Adipocyte (in vitro differentiated cells): ENCODE measurements around the gene DIO3.
"Not testable (repeated sequence)": the region's sequence is repeated elsewhere in the genome, so short reads cannot be mapped to it uniquely, and the experiment has no call there.

Experiments used
- DNase-seq: peaks from one replicate; pipeline ENCODE4 v3.0.0-alpha.2; 2015; ENCODE audit warnings: low read depth
- H3K27me3 ChIP-seq: replicated peaks from 2 replicates; pipeline ENCODE4 v1.7.0; 2013; ENCODE audit warnings: mild to moderate bottlenecking, low read length, moderate library complexity; ENCODE audit not compliant: control insufficient read depth, insufficient read depth
- H3K36me3 ChIP-seq: 2 replicates; pipeline ENCODE4 v1.7.0; 2013; ENCODE audit warnings: low read length, mild to moderate bottlenecking, moderate library complexity; ENCODE audit not compliant: control insufficient read depth, insufficient read depth, severe bottlenecking
- H3K4me1 ChIP-seq: 2 replicates; pipeline ENCODE4 v1.7.0; 2013; ENCODE audit warnings: mild to moderate bottlenecking, low read length, moderate library complexity; ENCODE audit not compliant: control insufficient read depth, insufficient read depth
- H3K4me3 ChIP-seq: 2 replicates; pipeline ENCODE4 v1.7.0; 2013; ENCODE audit warnings: mild to moderate bottlenecking, low read length, moderate library complexity
- H3K9ac ChIP-seq: 2 replicates; pipeline ENCODE4 v1.7.0; 2013; ENCODE audit warnings: mild to moderate bottlenecking, low read length, moderate library complexity
- H3K9me3 ChIP-seq: 2 replicates; pipeline ENCODE4 v1.7.0; 2013; ENCODE audit warnings: mild to moderate bottlenecking, low read length, moderate library complexity; ENCODE audit not compliant: control insufficient read depth

The DIO3 gene

GRCh38 chr14:101554991-101555668, 6.2 kb upstream of the DIO3 start:
- Histone ChIP-seq H3K9ac (no peak overlapping the region), H3K27me3 (peaks cover 51% of the 10 kb centered on the region), H3K4me1 (peaks cover 4% of the 10 kb centered on the region), H3K36me3 (no peaks in the 10 kb centered on the region), H3K4me3 (no peak overlapping the region), H3K9me3 (no peaks in the 10 kb centered on the region)
- no peak for DNase-seq

GRCh38 chr14:101555669-101556043, 5.6 kb upstream of the DIO3 start:
- not testable (repeated sequence) for DNase-seq, H3K36me3 ChIP-seq, H3K4me1 ChIP-seq, H3K4me3 ChIP-seq, H3K9me3 ChIP-seq, H3K9ac ChIP-seq
- peaks cover 50% of the 10 kb centered on the region for H3K27me3 ChIP-seq

DNA sequence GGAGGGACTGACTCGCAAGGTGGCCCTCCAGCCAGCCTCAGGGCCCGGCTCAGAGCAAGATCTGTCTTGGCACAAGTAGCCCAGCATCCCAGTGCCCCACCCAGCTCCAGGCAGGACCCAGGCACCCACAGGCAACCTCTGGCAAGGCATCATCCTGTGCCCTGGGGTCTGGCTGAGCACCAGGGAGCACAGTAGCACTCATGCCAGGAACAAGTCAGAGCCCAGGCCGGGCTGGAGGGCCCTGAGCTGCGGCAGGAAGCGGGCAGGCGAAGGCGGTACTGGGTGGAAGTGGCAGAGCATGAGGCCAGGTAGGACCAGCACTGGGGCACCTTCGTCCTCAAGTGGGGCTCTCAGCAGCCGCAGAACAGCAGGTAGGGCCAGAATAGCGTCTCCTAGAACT, 5.2 kb upstream of the DIO3 start:
- no peaks in the 10 kb centered on the region for H3K9me3 ChIP-seq
- peaks cover 50% of the 10 kb centered on the region for H3K27me3 ChIP-seq
- no peak overlapping the region for H3K9ac ChIP-seq
- DNase-seq = no peak
- H3K4me1 ChIP-seq = peaks cover 4% of the 10 kb centered on the region
- H3K4me3 ChIP-seq = no peak overlapping the region
- H3K36me3 ChIP-seq = no peaks in the 10 kb centered on the region

GRCh38 chr14:101556566-101557320, 4.6 kb upstream of the DIO3 start:
- Histone ChIP-seq H3K9me3 (peaks cover 5% of the 10 kb centered on the region), H3K27me3 (peaks cover 51% of the 10 kb centered on the region), H3K4me1 (peaks cover 4% of the 10 kb centered on the region), H3K36me3 (no peaks in the 10 kb centered on the region), H3K4me3 (no peak overlapping the region), H3K9ac (no peak overlapping the region)
- no peak for DNase-seq

GRCh38 chr14:101557321-101557695, 4.0 kb upstream of the DIO3 start:
- Histone ChIP-seq H3K9ac (no peak overlapping the region), H3K27me3 (peaks cover 57% of the 10 kb centered on the region), H3K4me1 (peaks cover 4% of the 10 kb centered on the region), H3K9me3 (peaks cover 9% of the 10 kb centered on the region), H3K4me3 (no peak overlapping the region), H3K36me3 (no peaks in the 10 kb centered on the region)
- DNase-seq = no peak

DNA sequence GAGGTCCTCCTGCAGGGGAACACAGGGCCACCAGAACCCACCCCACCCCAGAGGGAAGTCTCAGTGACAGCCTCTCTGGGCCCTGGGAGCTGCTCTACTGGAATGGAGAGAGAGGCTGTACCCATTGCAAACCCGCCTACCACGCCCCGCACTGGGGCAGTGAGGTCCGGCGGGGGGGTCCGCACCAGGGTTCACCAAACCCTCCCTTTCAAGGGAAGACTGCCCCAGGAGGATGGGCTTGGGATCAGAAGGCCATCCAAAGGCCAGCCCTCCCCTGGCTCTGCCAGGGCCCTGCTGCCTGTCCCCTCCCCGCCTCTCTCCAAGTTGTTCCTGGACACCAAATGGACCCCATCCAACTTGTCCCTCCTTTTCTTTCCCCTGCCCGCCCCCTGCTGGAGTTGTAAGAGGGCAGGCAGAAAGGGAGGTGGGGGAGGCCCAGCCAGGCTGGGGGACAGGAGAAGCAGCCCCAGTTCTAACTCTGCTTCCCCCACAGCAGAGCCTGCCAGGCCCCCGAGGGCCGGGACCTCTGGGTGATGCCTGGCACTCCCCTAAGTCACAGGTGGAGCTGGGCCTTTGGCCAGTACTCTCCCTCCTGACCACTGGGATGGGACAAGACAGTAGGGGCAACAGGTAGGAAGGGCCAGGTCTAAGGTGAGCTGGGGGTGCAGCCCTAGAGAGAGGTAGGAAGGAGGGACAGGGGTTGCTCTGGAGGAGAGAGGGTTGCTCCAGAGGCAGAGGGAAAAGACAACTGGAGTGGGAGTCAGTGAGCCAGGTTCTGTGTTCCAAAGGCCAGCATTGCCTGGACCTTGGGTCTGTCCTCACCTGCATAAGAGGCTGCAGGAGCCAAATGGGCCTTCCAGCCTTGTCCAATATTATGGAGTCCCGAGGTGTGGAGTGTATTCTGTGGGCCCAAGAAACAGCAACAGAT, 3.2 kb upstream of the DIO3 start:
- Histone ChIP-seq H3K4me1 (peaks cover 4% of the 10 kb centered on the region), H3K9me3 (peaks cover 9% of the 10 kb centered on the region), H3K27me3 (peaks cover 63% of the 10 kb centered on the region), H3K4me3 (no peak overlapping the region), H3K9ac (no peak overlapping the region), H3K36me3 (no peaks in the 10 kb centered on the region)
- no peak for DNase-seq

GRCh38 chr14:101558739-101559240, 2.5 kb upstream of the DIO3 start:
- no peak for DNase-seq
- H3K4me3 ChIP-seq = peak overlapping the region; percentile 79
- peaks cover 9% of the 10 kb centered on the region for H3K9me3 ChIP-seq
- H3K27me3 ChIP-seq = peaks cover 59% of the 10 kb centered on the region
- H3K9ac ChIP-seq = peak overlapping the region; percentile 71
- H3K36me3 ChIP-seq = no peaks in the 10 kb centered on the region
- peaks cover 4% of the 10 kb centered on the region for H3K4me1 ChIP-seq

DNA sequence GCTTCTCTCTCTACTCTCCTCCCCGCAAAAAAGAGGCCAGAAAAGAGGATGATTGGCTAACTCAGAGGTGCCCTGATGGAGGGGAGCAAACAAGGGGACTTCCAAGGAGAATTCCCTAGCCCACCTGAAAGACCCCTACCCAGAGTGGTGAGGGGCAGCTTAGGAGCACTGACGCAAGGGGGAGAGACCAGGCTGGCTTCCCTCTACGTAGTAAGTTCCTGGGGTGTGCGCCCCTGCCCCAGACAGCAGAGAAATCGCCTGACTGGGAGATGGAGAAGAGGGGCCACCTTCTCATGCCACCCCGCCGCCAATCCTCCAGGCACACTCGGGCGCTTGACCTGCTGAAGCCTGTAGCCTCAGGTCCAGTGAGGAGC, 2.1 kb upstream of the DIO3 start:
- H3K4me3 ChIP-seq = peak overlapping the region; percentile 79
- H3K9me3 ChIP-seq = peaks cover 9% of the 10 kb centered on the region
- peak overlapping the region; percentile 71 for H3K9ac ChIP-seq
- DNase-seq = no peak
- H3K36me3 ChIP-seq = no peaks in the 10 kb centered on the region
- peaks cover 59% of the 10 kb centered on the region for H3K27me3 ChIP-seq
- H3K4me1 ChIP-seq = peaks cover 4% of the 10 kb centered on the region

- Histone ChIP-seq H3K36me3 (no peaks in the 10 kb centered on the region), H3K27me3 (peaks cover 58% of the 10 kb centered on the region), H3K9me3 (peaks cover 9% of the 10 kb centered on the region), H3K4me1 (peaks cover 4% of the 10 kb centered on the region), H3K9ac (peak overlapping the region; percentile 71), H3K4me3 (peak overlapping the region; percentile 79)
- DNase-seq = peak; percentile 40
Observed at GRCh38 chr14:101559624-101560533, 1.4 kb upstream of the DIO3 start.

DNA sequence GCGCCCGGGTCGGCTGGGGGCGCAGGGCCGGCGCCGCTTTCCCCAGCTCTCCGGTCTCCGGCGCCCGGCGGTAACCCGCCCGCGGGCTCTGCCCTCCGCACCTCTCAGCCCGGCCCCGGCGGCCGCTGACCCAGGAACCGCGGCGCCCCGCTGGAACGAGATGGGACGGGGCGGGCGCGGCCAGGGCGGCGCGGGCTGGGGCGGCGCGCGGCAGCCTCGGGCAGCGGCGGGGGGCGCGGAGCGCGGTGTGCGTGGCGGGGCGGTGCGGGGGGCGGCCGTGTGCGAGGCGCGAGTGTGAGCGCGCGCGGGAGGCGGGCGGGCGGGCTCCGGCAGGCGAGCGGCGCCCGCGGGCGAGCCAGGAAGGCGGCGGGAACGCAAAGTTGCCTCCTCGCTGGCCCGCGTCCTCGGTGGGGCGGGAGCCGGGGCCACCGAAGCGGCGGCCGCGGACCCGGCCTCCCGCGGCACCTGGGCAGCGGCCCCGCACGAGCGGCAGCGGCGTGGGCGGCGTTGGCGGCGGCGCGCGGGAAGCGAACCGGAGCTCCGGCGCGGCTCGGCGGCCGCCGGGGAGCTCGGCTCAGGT, 671 bp upstream of the DIO3 start:
- Histone ChIP-seq H3K9me3 (peaks cover 9% of the 10 kb centered on the region), H3K36me3 (no peaks in the 10 kb centered on the region), H3K27me3 (peaks cover 59% of the 10 kb centered on the region), H3K4me1 (peaks cover 4% of the 10 kb centered on the region), H3K9ac (no peak overlapping the region), H3K4me3 (no peak overlapping the region)
- no peak for DNase-seq
